GM12878 (cell line): ENCODE data around the gene LMAN2L. TPM values are rescaled to one million over a fixed set of nuclear protein-coding genes. Genes with fewer than 3 reads are reported as not detected.

Experiments used
- CHD2 ChIP-seq: IDR thresholded peaks from 2 replicates; pipeline ENCODE4 v1.6.1; 2011; ENCODE audit warnings: low read depth, low read length, improper control_type of control experiment, borderline replicate concordance
- HDGF ChIP-seq: fragments of 450-650 bp; IDR thresholded peaks from 2 replicates; pipeline ENCODE4 v1.6.1; 2016; ENCODE audit warnings: antibody characterized with exemption
- IKZF2 ChIP-seq, 2 experiments: fragments of 450-650 bp; IDR thresholded peaks; 2 replicates each; pipeline ENCODE4 v1.6.1; 2017; ENCODE audit warnings: mild to moderate bottlenecking in 2 of 2, moderate library complexity in 2 of 2
- MAX ChIP-seq: IDR thresholded peaks from 2 replicates; pipeline ENCODE4 v1.6.1; 2012; ENCODE audit warnings: low read depth, low read length, improper control_type of control experiment
- PML ChIP-seq: IDR thresholded peaks from 2 replicates; pipeline ENCODE4 v1.6.1; 2012; ENCODE audit warnings: low read length, inconsistent platforms
- SP1 ChIP-seq: IDR thresholded peaks from one replicate; pipeline ENCODE4 v1.6.1; 2011; ENCODE audit warnings: low read depth, low read length
- TAF1 ChIP-seq: IDR thresholded peaks from 2 replicates; pipeline ENCODE4 v1.6.1; 2011; ENCODE audit warnings: mild to moderate bottlenecking, low read depth, low read length, borderline replicate concordance
- YBX1 ChIP-seq: fragments of 450-650 bp; IDR thresholded peaks from 2 replicates; pipeline ENCODE4 v1.6.1; 2016; ENCODE audit warnings: antibody characterized with exemption
- ZNF217 ChIP-seq: fragments of 450-650 bp; IDR thresholded peaks from 2 replicates; pipeline ENCODE4 v1.6.1; 2017; ENCODE audit warnings: antibody characterized with exemption, mild to moderate bottlenecking
- polyA plus RNA-seq, 11 experiments: library from polyadenylated mRNA; depleted of rRNA in 4 of 11; unstranded in 6 of 11; stranded (reverse) in 5 of 11; fragments of >200 nt; fragmentation: Nextera tagmentation in 4 of 11; fragmentation: Illumina TruSeq in 1 of 11; extraction: Ambion mirVana in 4 of 11; extraction: Trizol in 1 of 11; gene quantifications; 1 replicate in 1 of 11; 2 replicates in 10 of 11; pipeline versions ENCODE4 v1.2.1 to v1.2.3, GENCODE V29; 2011 to 2016; ENCODE audit warnings: inconsistent platforms in 2 of 11, missing spikeins in 2 of 11, low read depth in 1 of 11
- total RNA-seq, 4 experiments: library from RNA; depleted of rRNA in 3 of 4; stranded (reverse); fragments of >200 nt in 3 of 4; fragmentation: Illumina TruSeq in 1 of 4; extraction: Trizol in 1 of 4; gene quantifications; 2 replicates each; pipeline versions ENCODE4 v1.2.1 to v1.2.3, GENCODE V29; 2013 to 2021
- TF ChIP-seq, protein P1 (sequence below): IDR thresholded peaks from 2 replicates; pipeline ENCODE4 v1.6.1; 2011; ENCODE audit warnings: low read depth, mild to moderate bottlenecking, low read length, moderate library complexity, borderline replicate concordance; ENCODE audit errors: extremely low read depth
- TF ChIP-seq, protein P2 (sequence below): fragments of 450-650 bp; IDR thresholded peaks from 2 replicates; pipeline ENCODE4 v1.6.1; 2016; ENCODE audit warnings: mild to moderate bottlenecking
- TF ChIP-seq, protein P3 (sequence below): IDR thresholded peaks from 2 replicates; pipeline ENCODE4 v1.6.1; 2011; ENCODE audit warnings: borderline replicate concordance, low read depth, mild to moderate bottlenecking, moderate library complexity, mixed read lengths, low read length; ENCODE audit not compliant: insufficient read depth; ENCODE audit errors: extremely low read length

LMAN2L gene
- total and polyA plus RNA-seq, 10 of the 15 experiments (the other 5 are each of a cell fraction or from before 2014, with no cell fraction given): 5.7 to 16.3 (median 10.7) TPM

DNA sequence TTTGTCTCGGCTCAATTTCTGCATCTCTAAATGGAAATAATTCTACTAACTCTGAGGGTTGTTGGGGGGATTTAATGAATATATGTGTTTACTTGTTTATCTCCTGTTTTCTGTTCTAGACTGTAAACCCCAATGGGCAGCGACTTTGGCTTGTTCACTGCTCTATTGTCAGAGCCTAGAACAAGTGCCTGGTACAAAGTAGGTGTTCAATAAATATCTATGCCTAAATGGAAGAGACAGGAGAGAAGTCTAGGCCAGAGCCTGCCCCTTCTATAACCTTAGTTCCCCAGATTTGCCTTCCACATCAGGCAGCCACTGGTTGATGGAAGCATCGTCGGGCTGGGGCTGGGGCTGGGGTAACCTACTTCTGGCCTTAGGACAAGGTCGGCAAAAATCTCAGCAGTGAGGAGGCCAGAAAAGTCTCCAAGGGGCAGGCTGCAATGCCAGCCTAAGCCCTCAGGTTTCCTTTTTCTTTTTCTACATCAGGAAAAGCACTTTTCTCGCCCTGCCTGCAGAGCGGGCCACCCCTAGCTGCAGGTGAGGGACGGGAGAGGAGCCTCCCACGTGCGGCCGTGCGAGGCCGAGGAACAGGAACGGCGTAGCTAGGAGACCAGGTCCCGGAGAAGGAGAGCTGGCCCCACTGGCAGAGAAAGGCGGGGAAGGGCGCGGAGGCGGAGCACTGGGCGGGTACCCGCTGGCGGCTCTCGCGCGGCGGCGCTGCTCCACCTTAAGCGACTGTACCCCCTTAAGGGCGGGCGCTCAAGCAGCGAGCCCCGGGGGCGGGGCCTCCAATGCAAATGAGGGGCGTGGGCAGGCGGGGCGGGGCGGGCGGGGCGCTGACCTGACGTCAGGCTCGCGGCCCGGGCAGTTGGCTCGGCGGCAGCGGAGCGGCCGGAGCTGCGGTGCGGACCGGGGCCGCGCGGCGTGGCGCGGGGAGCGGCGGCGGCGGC, 20.4 kb upstream of the LMAN2L start, which contains the start of gene CNNM4 (continued):
- TF ChIP-seq MAX (peak; percentile 20; the same call in 1 of the 2 replicates), ZNF217 (no peak), IKZF2 (IDR thresholded peaks at IDR 0.05) (peak; percentile 18 to 27; a peak in 1 of 4 replicates), CHD2 (peak; percentile 72; the same call in 1 of the 2 replicates), PML (0 out of 2 replicates have a peak, but pooled peaks have one; percentile 33), YBX1 (no peak), HDGF (peak; percentile 60; the same call in 1 of the 2 replicates), SP1 (no peak), TAF1 (peak; percentile 43; the same call in 1 of the 2 replicates)
- TF ChIP-seq, protein P1, sequence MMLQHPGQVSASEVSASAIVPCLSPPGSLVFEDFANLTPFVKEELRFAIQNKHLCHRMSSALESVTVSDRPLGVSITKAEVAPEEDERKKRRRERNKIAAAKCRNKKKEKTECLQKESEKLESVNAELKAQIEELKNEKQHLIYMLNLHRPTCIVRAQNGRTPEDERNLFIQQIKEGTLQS: no peak
- TF ChIP-seq, protein P2, sequence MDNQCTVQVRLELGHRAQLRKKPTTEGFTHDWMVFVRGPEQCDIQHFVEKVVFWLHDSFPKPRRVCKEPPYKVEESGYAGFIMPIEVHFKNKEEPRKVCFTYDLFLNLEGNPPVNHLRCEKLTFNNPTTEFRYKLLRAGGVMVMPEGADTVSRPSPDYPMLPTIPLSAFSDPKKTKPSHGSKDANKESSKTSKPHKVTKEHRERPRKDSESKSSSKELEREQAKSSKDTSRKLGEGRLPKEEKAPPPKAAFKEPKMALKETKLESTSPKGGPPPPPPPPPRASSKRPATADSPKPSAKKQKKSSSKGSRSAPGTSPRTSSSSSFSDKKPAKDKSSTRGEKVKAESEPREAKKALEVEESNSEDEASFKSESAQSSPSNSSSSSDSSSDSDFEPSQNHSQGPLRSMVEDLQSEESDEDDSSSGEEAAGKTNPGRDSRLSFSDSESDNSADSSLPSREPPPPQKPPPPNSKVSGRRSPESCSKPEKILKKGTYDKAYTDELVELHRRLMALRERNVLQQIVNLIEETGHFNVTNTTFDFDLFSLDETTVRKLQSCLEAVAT: no peak
- TF ChIP-seq, protein P3, sequence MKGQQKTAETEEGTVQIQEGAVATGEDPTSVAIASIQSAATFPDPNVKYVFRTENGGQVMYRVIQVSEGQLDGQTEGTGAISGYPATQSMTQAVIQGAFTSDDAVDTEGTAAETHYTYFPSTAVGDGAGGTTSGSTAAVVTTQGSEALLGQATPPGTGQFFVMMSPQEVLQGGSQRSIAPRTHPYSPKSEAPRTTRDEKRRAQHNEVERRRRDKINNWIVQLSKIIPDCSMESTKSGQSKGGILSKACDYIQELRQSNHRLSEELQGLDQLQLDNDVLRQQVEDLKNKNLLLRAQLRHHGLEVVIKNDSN: no peak
- TF ChIP-seq, all 136 proteins: peak for 19
